ENCODE results near the gene TSPAN16.
"Not testable (repeated sequence)": the region's sequence is repeated elsewhere in the genome, so short reads cannot be mapped to it uniquely, and the experiment has no call there.

The TSPAN16 gene

DNA sequence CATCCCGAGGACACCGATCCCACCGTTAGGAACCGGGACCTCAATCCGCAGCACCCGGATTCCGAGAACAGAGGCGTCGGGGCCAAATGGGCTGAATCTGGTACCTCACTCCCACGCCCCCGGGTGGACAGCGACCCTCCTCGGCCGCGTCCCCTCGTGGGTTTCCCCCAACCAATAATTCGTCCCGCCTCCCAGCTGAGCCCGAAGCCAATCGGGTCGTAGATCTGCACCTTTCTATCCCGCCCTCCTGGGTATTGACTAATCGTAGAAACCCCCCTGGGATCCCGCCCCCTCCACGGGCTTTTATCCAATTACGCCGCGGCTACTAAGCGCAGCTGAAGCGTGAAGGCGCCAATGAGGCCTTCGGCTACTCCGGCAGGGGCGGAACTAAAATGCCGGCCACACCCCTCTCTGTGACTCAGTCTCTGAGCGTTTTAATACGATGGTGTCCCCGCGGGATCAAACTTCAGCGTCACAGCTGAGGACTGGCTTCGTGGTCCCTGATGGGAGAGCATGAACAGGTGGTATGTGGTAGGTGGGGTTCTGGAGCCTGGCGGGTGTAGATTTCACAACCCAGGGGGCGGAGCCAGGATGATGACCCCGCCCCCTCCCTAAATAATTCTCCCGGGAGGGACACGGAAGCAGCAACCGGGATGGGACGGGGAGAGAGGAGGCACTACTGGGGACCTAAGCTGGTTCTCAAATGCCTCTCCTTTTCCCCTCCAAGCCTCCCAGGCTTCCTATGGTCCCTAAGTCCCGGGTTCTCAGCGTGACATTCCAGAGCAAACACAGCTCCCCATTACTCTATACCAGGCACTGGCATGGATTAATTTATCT, 50.4 kb downstream of the TSPAN16 start, which contains the start of the genes CCDC159 and TMEM205:
Gene CCDC159 (plus strand): TSS at position 416 of the 837 bp plus-strand sequence. CDS start 88 bp downstream, at position 504.
Gene TMEM205 (minus strand): TSS at position 165 of the 837 bp plus-strand sequence. CDS start 649 bp downstream, outside the sequence.
- peak; percentile 86 to 99 (median 96) for DNase-seq

GRCh38 chr19:11347546-11348039, 51.6 kb downstream of the TSPAN16 start:
- DNase-seq, result no peak

DNA sequence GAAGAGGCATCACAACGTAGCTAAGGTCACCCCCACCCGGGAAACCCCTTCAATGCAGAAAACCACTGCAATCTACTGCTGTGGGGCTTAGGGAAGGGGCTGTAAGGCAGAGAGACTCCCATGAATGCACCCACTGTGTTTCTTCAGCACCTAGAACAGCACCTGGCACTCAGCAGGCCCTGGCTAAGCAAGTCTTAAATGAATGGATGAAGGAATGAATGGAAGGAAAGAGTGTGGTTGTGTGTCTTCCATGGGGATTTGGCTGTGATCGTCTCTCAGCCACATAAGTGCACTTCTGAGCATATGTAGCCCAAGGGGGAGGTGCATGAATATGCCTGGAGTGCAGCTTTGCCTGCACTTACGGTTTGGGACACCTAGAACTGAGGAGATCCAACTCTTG, 53.2 kb downstream of the TSPAN16 start:
- no peak for DNase-seq

- DNase-seq, result not testable (repeated sequence)
Measured at GRCh38 chr19:11354102-11354501, 58.1 kb downstream of the TSPAN16 start.

DNA sequence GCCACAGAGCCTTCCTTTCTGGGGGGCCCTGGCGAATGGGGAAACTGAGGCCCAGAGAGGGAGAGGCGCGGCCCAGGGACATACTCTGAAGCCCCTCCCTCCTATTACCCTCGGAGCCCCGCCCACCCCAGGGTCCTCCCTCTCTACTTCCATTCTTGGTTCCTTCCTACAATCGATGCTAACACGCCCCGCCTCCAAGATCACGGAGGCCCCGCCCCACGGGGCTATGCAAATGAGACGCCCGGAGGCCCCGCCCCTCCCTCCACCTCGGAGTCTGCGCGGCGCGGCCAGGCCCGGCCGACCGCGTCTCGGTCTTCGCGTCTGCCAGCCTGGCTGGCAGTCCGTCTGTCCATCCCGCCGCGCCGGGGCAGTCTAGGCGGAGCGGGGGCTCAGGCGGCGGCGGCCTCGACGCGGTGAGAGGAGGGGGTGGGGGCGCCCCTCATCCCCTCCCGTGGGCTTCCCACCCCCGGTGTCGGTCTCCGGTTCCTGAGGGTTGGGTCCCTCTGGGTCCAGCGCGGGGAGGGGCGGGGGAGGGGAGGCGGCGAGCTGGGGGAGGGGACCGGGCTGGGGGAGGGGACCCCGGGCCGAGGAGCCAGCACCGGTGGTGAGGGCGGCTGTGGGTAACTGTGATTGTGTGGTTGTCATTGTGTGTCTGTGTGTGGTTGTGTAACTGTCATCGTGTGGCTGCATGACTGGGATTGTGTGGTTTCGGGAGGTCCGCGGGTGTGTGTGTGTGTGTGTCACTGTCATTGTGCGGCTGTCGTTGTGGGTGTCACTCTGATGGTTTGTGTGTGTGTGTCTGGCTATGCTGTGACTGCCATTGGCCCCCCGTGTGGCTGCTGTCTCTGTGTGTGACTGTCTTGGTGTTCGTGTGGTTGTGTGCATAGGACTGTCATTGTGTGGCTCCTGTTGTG, 59.5 kb downstream of the TSPAN16 start, which contains the start of gene PLPPR2:
Gene PLPPR2 (plus strand): TSS at position 273 of the 914 bp plus-strand sequence. CDS start 2,242 bp downstream, outside the sequence.
- peak in 13 of 14 donors; percentile 23 to 88 (median 68) for DNase-seq

GRCh38 chr19:11356074-11356397, 60.1 kb downstream of the TSPAN16 start:
- no peak for DNase-seq

GRCh38 chr19:11356676-11357550, 61.0 kb downstream of the TSPAN16 start:
- DNase-seq, result no peak

DNA sequence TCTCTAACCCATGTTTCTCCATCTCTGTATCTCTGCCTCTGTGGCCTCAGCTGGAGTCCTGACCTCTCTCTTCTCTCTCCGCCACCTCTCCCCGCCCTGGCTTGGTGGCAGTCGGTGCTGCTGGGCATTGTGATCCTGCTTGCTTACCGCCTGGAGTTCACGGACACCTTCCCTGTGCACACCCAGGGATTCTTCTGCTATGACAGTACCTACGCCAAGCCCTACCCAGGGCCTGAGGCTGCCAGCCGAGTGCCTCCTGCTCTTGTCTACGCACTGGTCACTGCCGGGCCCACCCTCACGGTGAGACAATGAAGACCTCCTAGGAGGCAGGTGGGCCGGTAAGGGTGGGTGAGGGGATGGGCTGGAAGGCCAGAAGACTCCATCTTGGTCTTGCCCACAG, 63.5 kb downstream of the TSPAN16 start:
- no peak for DNase-seq

- no peak for DNase-seq
Measured at GRCh38 chr19:11361037-11361770, 65.2 kb downstream of the TSPAN16 start.

DNA sequence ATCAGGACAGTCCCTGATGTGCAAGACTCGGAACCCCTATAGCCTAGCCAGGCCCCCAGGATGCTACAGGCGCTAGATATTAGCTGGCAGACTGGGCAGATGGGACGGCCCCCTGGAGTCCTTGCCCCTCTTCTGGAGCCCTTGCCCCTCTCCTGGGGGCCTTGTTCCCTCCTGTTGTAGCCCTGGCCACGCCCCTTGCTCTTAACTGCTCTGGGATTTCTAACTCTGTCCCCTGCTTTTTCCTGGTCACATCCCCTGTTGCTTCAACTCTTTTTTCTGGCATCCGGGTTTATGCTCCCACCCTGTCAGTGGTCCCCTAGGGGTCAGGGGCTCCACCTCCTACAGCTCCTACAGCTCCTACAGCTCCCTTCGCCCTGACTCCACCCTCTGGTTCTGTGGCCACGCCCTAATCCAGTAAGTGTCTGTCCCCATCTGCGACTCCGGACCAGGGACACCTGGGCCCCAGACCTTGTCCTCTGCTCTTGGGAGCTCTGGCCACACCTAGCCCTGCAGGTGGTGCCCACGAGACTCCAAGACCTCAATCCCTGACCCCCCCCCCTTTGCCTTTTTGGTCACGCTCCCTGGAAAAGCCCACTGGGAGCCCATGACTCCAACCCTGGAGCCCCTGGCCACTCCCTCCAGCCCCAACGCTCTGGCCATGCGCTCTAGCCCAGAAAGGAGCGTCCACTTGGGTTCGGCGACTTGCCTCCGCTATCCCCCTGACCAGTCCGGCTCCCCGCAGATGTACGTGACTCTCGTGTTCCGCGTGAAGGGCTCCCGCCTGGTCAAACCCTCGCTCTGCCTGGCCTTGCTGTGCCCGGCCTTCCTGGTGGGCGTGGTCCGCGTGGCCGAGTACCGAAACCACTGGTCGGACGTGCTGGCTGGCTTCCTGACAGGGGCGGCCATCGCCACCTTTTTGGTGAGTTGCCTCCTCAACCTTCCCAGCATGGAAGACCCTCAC, 66.1 kb downstream of the TSPAN16 start:
- no peak for DNase-seq

DNA sequence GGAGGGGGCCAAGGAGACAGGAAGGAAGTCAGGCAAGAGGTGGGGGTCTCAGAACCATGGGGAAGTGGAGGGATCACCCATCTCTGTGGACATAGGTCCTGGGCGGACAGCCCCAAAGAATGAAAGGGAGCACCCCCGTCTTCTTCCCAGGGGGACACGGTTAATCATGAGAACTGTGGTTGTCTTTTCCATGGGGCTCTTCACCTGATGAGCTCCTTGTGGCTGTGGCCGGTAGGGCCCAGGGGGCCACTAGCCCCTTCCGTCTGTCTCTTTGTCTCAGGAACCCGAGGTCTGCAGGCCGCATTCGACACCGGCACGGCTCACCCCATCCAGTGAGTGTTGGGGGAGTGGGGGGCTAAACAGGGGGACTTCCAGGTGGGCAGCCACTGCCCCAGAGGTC, 67.9 kb downstream of the TSPAN16 start:
- DNase-seq, result no peak

DNA sequence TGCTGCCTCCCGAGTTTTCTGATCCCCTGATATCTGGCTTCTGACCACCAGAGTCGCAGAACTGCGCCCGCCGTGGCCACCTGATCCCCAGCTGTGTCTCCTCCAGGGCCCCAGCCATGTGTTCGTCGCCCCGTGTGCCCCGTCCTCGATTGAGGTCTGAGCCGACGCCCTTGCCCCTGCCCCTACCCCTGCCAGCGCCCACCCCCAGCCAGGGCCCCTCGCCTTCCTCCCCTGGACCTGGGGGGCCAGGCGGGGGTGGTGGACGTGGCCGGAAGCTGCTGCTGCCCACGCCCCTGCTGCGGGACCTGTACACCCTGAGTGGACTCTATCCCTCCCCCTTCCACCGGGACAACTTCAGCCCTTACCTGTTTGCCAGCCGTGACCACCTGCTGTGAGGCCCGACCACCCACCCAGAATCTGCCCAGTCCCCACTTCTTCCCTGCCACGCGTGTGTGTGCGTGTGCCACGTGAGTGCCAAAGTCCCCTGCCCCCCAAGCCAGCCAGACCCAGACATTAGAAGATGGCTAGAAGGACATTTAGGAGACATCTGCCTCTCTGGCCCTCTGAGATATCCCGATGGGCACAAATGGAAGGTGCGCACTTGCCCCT, 68.4 kb downstream of the TSPAN16 start:
- no peak for DNase-seq

GRCh38 chr19:11364935-11365334, 69.0 kb downstream of the TSPAN16 start:
- peak in 1 of 14 donors; percentile 15 for DNase-seq
